IMR-90 (cell line): ENCODE data around the gene EPN2. TPM values are rescaled to one million over a fixed set of nuclear protein-coding genes. Genes with fewer than 3 reads are reported as not detected.

ENCODE experiments used
- ATAC-seq: fragments of 200-7000 bp; cut with Tn5 transposase; 2 replicates; pipeline ENCODE4 v1.9.1; 2020; ENCODE audit warnings: low read depth, mild to moderate bottlenecking, moderate library complexity
- BruUV-seq: library from RNA; stranded (reverse); fragments of 400-500 nt; replicated peaks from 2 replicates; lab custom pipeline; 2021; lab: Mats Ljungman, UMichigan
- CTCF ChIA-PET: fragments of 300-600 bp; formaldehyde crosslinking; extraction: SDS; loops from one replicate; lab custom pipeline; 2021; ENCODE audit warnings: antibody characterized with exemption; lab: Yijun Ruan, JAX
- POLR2A ChIA-PET: fragments of 300-600 bp; sonication (Branson Sonifier 250); formaldehyde crosslinking; loops from one replicate; lab custom pipeline; 2022; ENCODE audit warnings: antibody characterized with exemption; ENCODE audit not compliant: unreplicated experiment; lab: Charles Lee
- DNase-seq: peaks from one replicate; pipeline ENCODE4 v3.0.0; 2013
- H2AFZ ChIP-seq: replicated peaks from 2 replicates; pipeline ENCODE3; 2013; ENCODE audit warnings: low read length, mild to moderate bottlenecking; ENCODE audit not compliant: poor library complexity
- H2AK5ac ChIP-seq: 2 replicates; pipeline ENCODE4 v1.6.1; 2013; ENCODE audit warnings: low read depth, low read length, inconsistent platforms
- H2AK9ac ChIP-seq: replicated peaks from 2 replicates; pipeline ENCODE3; 2013; ENCODE audit warnings: mild to moderate bottlenecking, low read depth, low read length, moderate library complexity; ENCODE audit not compliant: poor library complexity
- H2BK120ac ChIP-seq: 2 replicates; pipeline ENCODE4 v1.6.1; 2013; ENCODE audit warnings: low read depth, low read length, inconsistent platforms
- H2BK15ac ChIP-seq: 3 replicates; pipeline ENCODE4 v1.6.1; 2013; ENCODE audit warnings: low read depth, low read length, inconsistent platforms
- H2BK20ac ChIP-seq: 2 replicates; pipeline ENCODE4 v1.6.1; 2013; ENCODE audit warnings: low read depth, mild to moderate bottlenecking, inconsistent platforms, low read length, moderate library complexity
- H2BK5ac ChIP-seq: 2 replicates; pipeline ENCODE4 v1.6.1; 2013; ENCODE audit warnings: mild to moderate bottlenecking, low read depth, low read length, inconsistent platforms; ENCODE audit not compliant: poor library complexity, severe bottlenecking
- H3K14ac ChIP-seq: replicated peaks from 2 replicates; pipeline ENCODE4 v1.6.1; 2013; ENCODE audit warnings: low read depth, low read length, inconsistent platforms
- H3K18ac ChIP-seq: 2 replicates; pipeline ENCODE4 v1.6.1; 2013; ENCODE audit warnings: low read depth, low read length, control low read depth
- H3K23ac ChIP-seq: 2 replicates; pipeline ENCODE4 v1.6.1; 2013; ENCODE audit warnings: low read depth, low read length, inconsistent platforms
- H3K27ac ChIP-seq: 2 replicates; pipeline ENCODE4 v1.5.1; 2013; ENCODE audit warnings: mild to moderate bottlenecking, control low read depth, low read length; ENCODE audit not compliant: insufficient read depth
- H3K27me3 ChIP-seq: 2 replicates; pipeline ENCODE4 v1.6.1; 2013; ENCODE audit warnings: low read length; ENCODE audit not compliant: control insufficient read depth, insufficient read depth
- H3K36me3 ChIP-seq: 2 replicates; pipeline ENCODE4 v1.6.1; 2013; ENCODE audit warnings: low read length, mixed read lengths; ENCODE audit not compliant: control insufficient read depth, insufficient read depth
- H3K4ac ChIP-seq: 2 replicates; pipeline ENCODE4 v1.6.1; 2013; ENCODE audit warnings: low read depth, low read length, inconsistent platforms
- H3K4me1 ChIP-seq: 2 replicates; pipeline ENCODE4 v1.6.1; 2013; ENCODE audit warnings: low read length, mixed read lengths; ENCODE audit not compliant: control insufficient read depth, insufficient read depth
- H3K4me2 ChIP-seq: 2 replicates; pipeline ENCODE4 v1.6.1; 2013; ENCODE audit warnings: low read depth, mild to moderate bottlenecking, control low read depth, low read length, moderate library complexity
- H3K4me3 ChIP-seq: 2 replicates; pipeline ENCODE4 v1.5.1; 2013; ENCODE audit warnings: low read depth, mild to moderate bottlenecking, control low read depth, low read length, moderate library complexity; ENCODE audit not compliant: insufficient read depth
- H3K56ac ChIP-seq: 2 replicates; pipeline ENCODE4 v1.6.1; 2013; ENCODE audit warnings: low read length, inconsistent platforms; ENCODE audit not compliant: insufficient read depth; ENCODE audit errors: extremely low read depth
- H3K79me1 ChIP-seq, 2 experiments: 2 replicates each; pipeline ENCODE4 v1.6.1; 2013; ENCODE audit warnings: low read length in 2 of 2, inconsistent platforms in 1 of 2, low read depth in 1 of 2
- H3K9ac ChIP-seq: 2 replicates; pipeline ENCODE4 v1.6.1; 2013; ENCODE audit warnings: low read depth, low read length, control low read depth
- H3K9me1 ChIP-seq: 2 replicates; pipeline ENCODE4 v1.6.1; 2013; ENCODE audit warnings: low read length, inconsistent platforms; ENCODE audit not compliant: insufficient read depth
- H3K9me3 ChIP-seq: 2 replicates; pipeline ENCODE4 v1.6.1; 2013; ENCODE audit warnings: low read length; ENCODE audit not compliant: control insufficient read depth, insufficient read depth
- H4K20me1 ChIP-seq: 2 replicates; pipeline ENCODE4 v1.6.1; 2013; ENCODE audit warnings: low read length, inconsistent platforms; ENCODE audit not compliant: insufficient read depth
- H4K5ac ChIP-seq: 2 replicates; pipeline ENCODE4 v1.6.1; 2013; ENCODE audit warnings: mild to moderate bottlenecking, low read depth, low read length, control low read depth
- H4K8ac ChIP-seq, 2 experiments: 2 replicates each; pipeline ENCODE4 v1.6.1; 2013; ENCODE audit warnings: low read depth in 2 of 2, low read length in 2 of 2, control low read depth in 1 of 2, inconsistent platforms in 1 of 2
- H4K91ac ChIP-seq: 2 replicates; pipeline ENCODE4 v1.6.1; 2013; ENCODE audit warnings: low read depth, low read length, inconsistent platforms; ENCODE audit not compliant: insufficient read depth
- BHLHE40 ChIP-seq: fragments of 150-350 bp; IDR thresholded peaks from 2 replicates; pipeline ENCODE4 v1.6.1; 2016; ENCODE audit warnings: mild to moderate bottlenecking, low read depth, low read length
- CHD1 ChIP-seq: IDR thresholded peaks from 2 replicates; pipeline ENCODE4 v1.6.1; 2012; ENCODE audit warnings: low read depth, low read length, improper control_type of control experiment
- FOS ChIP-seq: fragments of 150-350 bp; IDR thresholded peaks from 2 replicates; pipeline ENCODE4 v1.6.1; 2016; ENCODE audit warnings: low read depth, low read length
- MAFK ChIP-seq: IDR thresholded peaks from 2 replicates; pipeline ENCODE4 v1.6.1; 2012; ENCODE audit warnings: low read depth, low read length, improper control_type of control experiment
- MXI1 ChIP-seq: IDR thresholded peaks from 2 replicates; pipeline ENCODE4 v1.6.1; 2012; ENCODE audit warnings: low read depth, mild to moderate bottlenecking, low read length, moderate library complexity, borderline replicate concordance
- POLR2A ChIP-seq: IDR thresholded peaks from 2 replicates; pipeline ENCODE4 v1.6.1; 2012; ENCODE audit warnings: mild to moderate bottlenecking, low read depth, low read length
- RAD21 ChIP-seq: IDR thresholded peaks from 2 replicates; pipeline ENCODE4 v1.6.1; 2012; ENCODE audit warnings: low read length, improper control_type of control experiment
- RCOR1 ChIP-seq: IDR thresholded peaks from 2 replicates; pipeline ENCODE4 v1.6.1; 2012; ENCODE audit warnings: mild to moderate bottlenecking, low read length, improper control_type of control experiment; ENCODE audit not compliant: insufficient replicate concordance
- RFX5 ChIP-seq: IDR thresholded peaks from 2 replicates; pipeline ENCODE4 v1.8.0; 2012; ENCODE audit warnings: low read depth, mild to moderate bottlenecking, low read length, moderate library complexity
- SMC3 ChIP-seq: fragments of 150-350 bp; IDR thresholded peaks from 2 replicates; pipeline ENCODE4 v1.6.1; 2016; ENCODE audit warnings: low read depth, mild to moderate bottlenecking, antibody characterized with exemption, low read length, moderate library complexity
- WGBS, 2 experiments: methylation state at CpG; one replicate each; pipeline versions ENCODE4 v1.1.5 to v1.1.7; 2013; ENCODE audit warnings: missing lambda C conversion rate in 2 of 2; ENCODE audit not compliant: insufficient read length in 1 of 2; ENCODE audit errors: extremely low coverage in 2 of 2; 5-methylcytosine and 5-hydroxymethylcytosine counted together
- dilution Hi-C: fragments of 300-500 bp; cut with HindIII; formaldehyde crosslinking; loops from one replicate; pipeline ENCODE4 v1.14.3; 2018; ENCODE audit warnings: low sequenced_read_pairs; ENCODE audit not compliant: unreplicated experiment
- in situ Hi-C: fragments of 300-500 bp; cut with MboI; formaldehyde crosslinking; loops from 3 replicates; pipeline ENCODE4 v1.14.3; 2019; ENCODE audit warnings: low sequenced_read_pairs, inconsistent platforms, mixed read lengths
- intact Hi-C: fragments of 100-400 bp; cut with micrococcal nuclease; formaldehyde crosslinking; loops from 2 replicates; pipeline ENCODE4 v1.10.0; 2022
- polyA plus RNA-seq, 3 experiments: library from polyadenylated mRNA; depleted of rRNA; stranded (reverse); fragments of >200 nt; gene quantifications; 2 replicates each; pipeline ENCODE4 v1.2.3, GENCODE V29; 2012; ENCODE audit warnings: low replicate concordance in 1 of 3
- total RNA-seq: library from RNA; depleted of rRNA; stranded (reverse); fragments of >200 nt; gene quantifications from 2 replicates; pipeline ENCODE4 v1.2.3, GENCODE V29; 2012
- TF ChIP-seq, protein P1 (sequence below): fragments of 150-350 bp; IDR thresholded peaks from 2 replicates; pipeline ENCODE4 v1.6.1; 2017; ENCODE audit warnings: mild to moderate bottlenecking, antibody characterized with exemption, low read length, low read depth
- TF ChIP-seq, protein P2 (sequence below): conservative IDR thresholded peaks from 2 replicates; pipeline ENCODE4 v1.5.1; 2012; ENCODE audit warnings: mild to moderate bottlenecking, low read depth, low read length, improper control_type of control experiment

The EPN2 gene
- total and polyA plus RNA-seq, 2 of the 4 experiments (the other 2 are of a cell fraction), result 14.9 to 25.3 TPM

DNA sequence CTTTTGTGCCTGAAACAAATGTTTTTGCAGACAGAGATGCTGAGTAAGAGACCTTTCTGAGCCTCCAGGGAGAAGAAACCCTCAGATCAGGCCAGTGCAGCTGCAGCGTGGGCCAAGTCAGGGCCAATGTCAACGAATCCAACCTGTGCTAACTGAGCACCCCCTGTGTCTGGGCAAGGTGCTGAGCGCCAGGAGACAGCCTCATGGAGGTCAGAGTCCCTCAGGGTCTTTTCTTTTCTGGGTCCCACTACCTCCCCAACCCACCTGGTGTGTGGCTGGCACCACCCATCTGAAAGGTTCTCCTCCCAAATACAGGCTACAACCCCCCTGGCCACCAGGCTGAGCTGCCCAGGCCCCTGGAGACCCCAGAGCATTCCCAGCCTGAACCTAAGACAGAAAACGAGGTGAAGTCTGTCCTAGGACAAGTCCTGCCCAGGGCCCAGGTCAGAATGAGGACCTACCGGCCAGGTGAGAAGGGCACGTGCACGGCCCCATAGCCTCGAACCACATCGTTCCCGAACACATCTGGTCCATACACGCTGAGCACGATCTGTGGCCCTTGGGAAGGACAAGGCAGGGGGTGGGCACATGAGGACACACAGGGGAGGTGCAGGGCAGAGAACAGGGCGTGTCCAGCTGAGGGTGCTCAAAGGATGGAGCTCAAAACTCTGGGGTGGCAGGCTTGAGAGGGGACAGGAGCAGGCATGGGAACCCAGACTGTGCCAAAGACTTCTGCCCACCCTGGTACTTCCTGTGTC lies 110.3 kb downstream of the EPN2 start:
- Histone ChIP-seq H2BK5ac (peak overlapping the region; percentile 59), H3K56ac (no peak overlapping the region), H3K4me1 (peaks cover 17% of the 10 kb centered on the region), H4K91ac (peak overlapping the region; percentile 86), H3K4ac (peak overlapping the region; percentile 87), H2BK15ac (peak overlapping the region; percentile 94; the same call in 2 of the 3 replicates), H3K27me3 (no peaks in the 10 kb centered on the region), H2AK9ac (peak overlapping the region; percentile 89), H4K5ac (no peak overlapping the region; the same call in 1 of the 2 replicates), H3K23ac (peak overlapping the region; percentile 79; the same call in 1 of the 2 replicates), H3K9ac (no peak overlapping the region), H3K36me3 (no peaks in the 10 kb centered on the region), H3K9me3 (no peaks in the 10 kb centered on the region), H3K9me1 (peaks cover 16% of the 10 kb centered on the region), H2BK120ac (peak overlapping the region; percentile 10), H3K4me3 (no peak overlapping the region), H3K18ac (0 out of 2 replicates have a peak overlapping the region, but pooled peaks have one; percentile 17), H2AK5ac (peak overlapping the region; percentile 97), H4K20me1 (peaks cover 5% of the 10 kb centered on the region; the same call in 1 of the 2 replicates), H3K4me2 (no peak overlapping the region), H4K8ac (peak overlapping the region in 1 of 2 experiments; percentile 56; a peak in 2 of 4 replicates), H3K79me1 (peaks cover 0 to 4% of the 10 kb centered on the region in 2 experiments; a peak in 1 of 4 replicates), H3K14ac (peak overlapping the region; percentile 70), H2BK20ac (peak overlapping the region; percentile 34), H3K27ac (no peak overlapping the region; the same call in 1 of the 2 replicates), H2AFZ (peak overlapping the region; percentile 69)
- DNase-seq (no peak), ATAC-seq (no peak)
- TF ChIP-seq RCOR1, result no peak
- TF ChIP-seq, protein P1, sequence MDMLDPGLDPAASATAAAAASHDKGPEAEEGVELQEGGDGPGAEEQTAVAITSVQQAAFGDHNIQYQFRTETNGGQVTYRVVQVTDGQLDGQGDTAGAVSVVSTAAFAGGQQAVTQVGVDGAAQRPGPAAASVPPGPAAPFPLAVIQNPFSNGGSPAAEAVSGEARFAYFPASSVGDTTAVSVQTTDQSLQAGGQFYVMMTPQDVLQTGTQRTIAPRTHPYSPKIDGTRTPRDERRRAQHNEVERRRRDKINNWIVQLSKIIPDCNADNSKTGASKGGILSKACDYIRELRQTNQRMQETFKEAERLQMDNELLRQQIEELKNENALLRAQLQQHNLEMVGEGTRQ, result no peak
- no peak for TF ChIP-seq CHD1
- no peak for TF ChIP-seq RFX5
- TF ChIP-seq MXI1, result no peak
- TF ChIP-seq, protein P2, sequence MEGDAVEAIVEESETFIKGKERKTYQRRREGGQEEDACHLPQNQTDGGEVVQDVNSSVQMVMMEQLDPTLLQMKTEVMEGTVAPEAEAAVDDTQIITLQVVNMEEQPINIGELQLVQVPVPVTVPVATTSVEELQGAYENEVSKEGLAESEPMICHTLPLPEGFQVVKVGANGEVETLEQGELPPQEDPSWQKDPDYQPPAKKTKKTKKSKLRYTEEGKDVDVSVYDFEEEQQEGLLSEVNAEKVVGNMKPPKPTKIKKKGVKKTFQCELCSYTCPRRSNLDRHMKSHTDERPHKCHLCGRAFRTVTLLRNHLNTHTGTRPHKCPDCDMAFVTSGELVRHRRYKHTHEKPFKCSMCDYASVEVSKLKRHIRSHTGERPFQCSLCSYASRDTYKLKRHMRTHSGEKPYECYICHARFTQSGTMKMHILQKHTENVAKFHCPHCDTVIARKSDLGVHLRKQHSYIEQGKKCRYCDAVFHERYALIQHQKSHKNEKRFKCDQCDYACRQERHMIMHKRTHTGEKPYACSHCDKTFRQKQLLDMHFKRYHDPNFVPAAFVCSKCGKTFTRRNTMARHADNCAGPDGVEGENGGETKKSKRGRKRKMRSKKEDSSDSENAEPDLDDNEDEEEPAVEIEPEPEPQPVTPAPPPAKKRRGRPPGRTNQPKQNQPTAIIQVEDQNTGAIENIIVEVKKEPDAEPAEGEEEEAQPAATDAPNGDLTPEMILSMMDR, result no peak
- no peak for TF ChIP-seq POLR2A
- TF ChIP-seq BHLHE40, result no peak
- TF ChIP-seq MAFK, result no peak
- no peak for TF ChIP-seq FOS
- TF ChIP-seq RAD21, result no peak
- no peak for TF ChIP-seq SMC3
- intact Hi-C loops, result no loop called here
- 81% methylated on average over 7 of the region's 13 CpGs; no CpG with 5 or more reads in 1 of the 2 experiments for WGBS, 2 experiments
- ChIA-PET POLR2A (no interaction called here), CTCF (no interaction called here)
- dilution Hi-C loops, result no loop called here
- no TSS peak for BruUV-seq
- in situ Hi-C loops, result no loop called here
